HCT116 (cell line): ENCODE measurements around the gene ZNF860.

ENCODE experiments used
- ATF3 ChIP-seq: IDR thresholded peaks from 2 replicates; pipeline ENCODE4 v1.6.1; 2012
- CTCF ChIP-seq, 3 experiments: fragments of 200-600 bp in 1 of 3; sonication (generic) in 1 of 3; IDR thresholded peaks in 2 of 3; conservative IDR thresholded peaks in 1 of 3; 2 replicates each; pipeline ENCODE4 v1.5.1; 2012 to 2017; ENCODE audit warnings: low read depth in 2 of 3, low read length in 2 of 3, antibody characterized with exemption in 1 of 3, borderline replicate concordance in 1 of 3, control low read depth in 1 of 3, mild to moderate bottlenecking in 1 of 3, mixed read lengths in 1 of 3, mixed run types in 1 of 3, moderate library complexity in 1 of 3; ENCODE audit not compliant: insufficient read depth in 1 of 3
- EZH2 ChIP-seq: fragments of 200-600 bp; sonication (generic); IDR thresholded peaks from 2 replicates; pipeline ENCODE4 v1.6.1; 2017; ENCODE audit warnings: antibody characterized with exemption, mixed run types
- EZH2phosphoT487 ChIP-seq: fragments of 200-600 bp; IDR thresholded peaks from 2 replicates; pipeline ENCODE4 v1.6.1; 2018; ENCODE audit warnings: antibody characterized with exemption, borderline replicate concordance
- MAX ChIP-seq: IDR thresholded peaks from 2 replicates; pipeline ENCODE4 v1.6.1; 2012
- POLR2A ChIP-seq: IDR thresholded peaks from 2 replicates; pipeline ENCODE4 v1.7.0; 2011; ENCODE audit warnings: borderline replicate concordance; ENCODE audit not compliant: insufficient read depth, insufficient read length; ENCODE audit errors: extremely low read depth
- RAD21 ChIP-seq: IDR thresholded peaks from 2 replicates; pipeline ENCODE4 v1.6.1; 2012; ENCODE audit warnings: low read depth, mild to moderate bottlenecking
- ZFX ChIP-seq: fragments of 450-650 bp; IDR thresholded peaks from 2 replicates; pipeline ENCODE4 v1.6.1; 2017
- ZNF274 ChIP-seq: fragments of 200-500 bp; sonication (Bioruptor generic); IDR thresholded peaks from 2 replicates; pipeline ENCODE4 v1.6.1; 2014; ENCODE audit warnings: mild to moderate bottlenecking, low read depth, low read length, inconsistent platforms

GRCh38 chr3:31958701-31959152, 22.8 kb upstream of the ZNF860 start:
- TF ChIP-seq CTCF (IDR thresholded peaks at IDR 0.05 in 2 of 3, conservative IDR thresholded peaks at IDR 0.05 in 1 of 3; ENCODE audit: borderline replicate concordance in 1 of 3, insufficient read depth in 1 of 3, low read depth in 2 of 3, low read length in 2 of 3) (no peak), POLR2A (no peak), EZH2phosphoT487 (no peak), EZH2 (no peak), ZNF274 (no peak), ZFX (no peak), RAD21 (no peak), ATF3 (no peak), MAX (no peak)
